HG02642 (cell line): ENCODE measurements around the gene KCNK2.

Experiments used
- ATAC-seq: cut with Tn5 transposase; IDR thresholded peaks from one replicate; pipeline ENCODE4 v1.9.1; 2021; ENCODE audit warnings: mild to moderate bottlenecking; ENCODE audit not compliant: unreplicated experiment, poor library complexity

Gene KCNK2, protein sequence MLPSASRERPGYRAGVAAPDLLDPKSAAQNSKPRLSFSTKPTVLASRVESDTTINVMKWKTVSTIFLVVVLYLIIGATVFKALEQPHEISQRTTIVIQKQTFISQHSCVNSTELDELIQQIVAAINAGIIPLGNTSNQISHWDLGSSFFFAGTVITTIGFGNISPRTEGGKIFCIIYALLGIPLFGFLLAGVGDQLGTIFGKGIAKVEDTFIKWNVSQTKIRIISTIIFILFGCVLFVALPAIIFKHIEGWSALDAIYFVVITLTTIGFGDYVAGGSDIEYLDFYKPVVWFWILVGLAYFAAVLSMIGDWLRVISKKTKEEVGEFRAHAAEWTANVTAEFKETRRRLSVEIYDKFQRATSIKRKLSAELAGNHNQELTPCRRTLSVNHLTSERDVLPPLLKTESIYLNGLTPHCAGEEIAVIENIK

DNA sequence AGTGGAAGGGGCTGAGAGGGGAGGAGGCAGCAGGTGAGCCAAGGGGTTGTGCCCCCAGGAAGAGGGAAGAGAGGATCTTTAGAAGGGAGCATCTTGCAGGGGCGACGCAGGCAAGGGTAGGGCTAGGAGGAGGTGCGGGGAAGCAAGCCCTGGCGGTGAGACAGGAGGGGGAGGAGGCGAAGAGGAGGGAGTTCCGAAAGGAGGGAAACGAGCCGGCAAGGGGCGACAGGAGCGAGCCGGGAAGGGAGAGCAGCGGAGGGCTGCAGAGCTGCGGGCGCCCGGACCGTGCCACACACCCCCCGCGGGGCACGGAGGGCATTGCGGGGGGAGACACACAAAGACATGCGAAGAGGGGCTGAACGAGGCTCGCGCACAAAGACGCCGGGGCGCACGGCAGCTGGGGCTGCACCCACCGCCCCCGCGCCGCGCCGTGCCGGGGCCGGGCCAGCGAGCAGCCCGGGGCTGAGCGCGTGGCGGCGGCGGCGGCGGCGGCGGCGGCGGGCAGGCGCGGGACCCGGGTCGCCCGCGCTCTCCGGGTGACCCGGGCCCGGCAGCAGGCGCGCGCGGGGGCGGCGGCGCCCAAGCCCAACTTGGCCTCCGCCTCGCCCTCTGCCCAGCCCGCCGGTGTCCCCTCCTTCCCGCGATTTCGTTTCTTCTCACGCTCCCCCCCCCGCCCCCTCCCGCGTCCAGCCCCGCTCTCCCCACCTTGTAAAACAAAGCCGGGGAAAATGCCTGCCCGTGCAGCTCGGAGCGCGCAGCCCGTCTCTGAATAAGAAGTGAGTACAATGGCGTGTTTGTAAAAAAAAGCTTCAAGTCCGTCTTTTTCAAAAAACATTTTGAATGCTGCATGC lies at the start of gene KCNK2:
Gene KCNK2, plus strand, starts transcription at position 206 of the 851 bp plus-strand sequence. CDS start 649 bp downstream, outside the sequence.
- no peak for ATAC-seq

DNA sequence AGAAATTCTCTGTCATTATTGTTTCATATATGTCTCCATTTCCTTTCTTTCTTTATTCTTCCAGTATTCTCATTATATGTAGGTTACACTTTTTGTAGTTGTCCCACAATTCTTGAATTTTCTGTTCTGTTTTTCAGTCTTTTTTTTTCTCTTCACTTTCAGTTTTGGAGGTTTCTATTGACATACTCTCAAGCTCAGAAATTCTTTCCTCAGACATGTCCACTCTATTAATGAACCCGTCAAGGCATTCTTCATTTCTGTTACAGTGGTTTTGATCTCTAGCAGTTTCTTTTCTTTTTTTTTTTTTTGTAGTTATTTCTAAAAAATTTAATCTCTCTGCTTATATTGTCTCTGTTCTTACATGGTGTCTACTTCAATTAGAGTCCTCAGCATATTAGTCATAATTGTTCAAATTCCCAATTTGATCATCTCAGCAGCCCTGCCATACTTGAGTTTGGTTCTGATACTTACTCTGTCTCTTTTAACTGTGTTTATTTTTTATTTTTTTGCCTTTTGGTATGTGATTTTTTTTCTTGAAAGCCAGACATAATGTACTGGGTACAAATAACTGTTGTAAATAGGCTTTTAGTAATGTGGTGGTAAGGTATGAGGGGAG lies 49.5 kb upstream of the KCNK2 start:
- ATAC-seq: no peak

DNA sequence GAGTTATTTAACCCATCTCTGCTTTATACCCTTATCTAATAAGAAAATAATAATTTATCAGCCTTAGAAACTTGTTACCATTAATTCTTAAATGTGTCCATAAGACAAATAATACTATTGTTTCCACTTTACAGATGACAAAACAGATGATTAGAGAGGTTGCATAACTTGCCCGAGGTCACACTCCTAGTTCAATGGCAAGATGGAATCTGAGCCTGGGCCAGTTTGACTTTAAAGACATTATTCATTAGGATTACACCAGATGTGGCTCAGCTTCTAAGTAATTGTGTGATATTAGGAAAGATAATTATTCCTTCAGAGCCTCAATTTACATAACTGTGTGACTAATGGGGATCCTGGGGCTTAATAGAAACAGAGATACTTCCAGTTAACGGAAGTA lies 42.3 kb upstream of the KCNK2 start:
- ATAC-seq: no peak

DNA sequence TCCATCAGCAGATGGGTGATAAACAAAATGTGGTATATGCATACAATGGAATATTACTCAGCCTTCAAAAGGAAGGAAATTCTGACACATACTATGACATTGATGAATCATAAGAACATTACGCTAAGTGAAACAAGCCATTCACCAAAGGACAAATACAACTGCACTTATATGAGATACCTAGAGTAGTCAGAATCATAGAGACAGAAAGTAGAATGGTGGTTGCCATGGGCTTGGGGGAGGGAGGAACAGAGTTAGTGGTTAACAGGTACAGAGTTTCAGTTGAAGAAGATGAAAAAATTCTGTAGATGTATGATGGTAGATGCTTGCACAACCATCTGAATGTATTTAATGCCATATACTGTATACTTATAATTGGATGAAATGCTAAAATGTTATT lies 39.1 kb upstream of the KCNK2 start:
- no peak for ATAC-seq

DNA sequence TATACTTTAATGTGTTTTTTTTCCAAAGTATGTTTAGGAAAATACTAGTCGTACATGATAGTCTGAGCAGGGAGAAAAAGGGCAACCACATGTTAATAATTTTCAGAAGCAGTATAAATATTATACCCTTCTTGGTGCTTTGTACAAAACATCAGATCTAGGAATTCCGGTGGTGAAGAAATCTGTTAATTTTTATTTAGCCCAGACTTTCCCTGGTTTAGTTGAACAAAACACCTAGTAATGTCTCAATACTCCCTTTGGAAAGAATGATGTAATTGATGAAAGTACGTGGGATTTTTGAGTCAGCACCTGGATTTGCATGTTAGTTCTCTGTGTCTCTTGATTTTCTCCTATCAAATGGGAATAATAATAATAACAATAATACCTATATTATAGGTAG lies 38.4 kb upstream of the KCNK2 start:
- ATAC-seq: no peak

DNA sequence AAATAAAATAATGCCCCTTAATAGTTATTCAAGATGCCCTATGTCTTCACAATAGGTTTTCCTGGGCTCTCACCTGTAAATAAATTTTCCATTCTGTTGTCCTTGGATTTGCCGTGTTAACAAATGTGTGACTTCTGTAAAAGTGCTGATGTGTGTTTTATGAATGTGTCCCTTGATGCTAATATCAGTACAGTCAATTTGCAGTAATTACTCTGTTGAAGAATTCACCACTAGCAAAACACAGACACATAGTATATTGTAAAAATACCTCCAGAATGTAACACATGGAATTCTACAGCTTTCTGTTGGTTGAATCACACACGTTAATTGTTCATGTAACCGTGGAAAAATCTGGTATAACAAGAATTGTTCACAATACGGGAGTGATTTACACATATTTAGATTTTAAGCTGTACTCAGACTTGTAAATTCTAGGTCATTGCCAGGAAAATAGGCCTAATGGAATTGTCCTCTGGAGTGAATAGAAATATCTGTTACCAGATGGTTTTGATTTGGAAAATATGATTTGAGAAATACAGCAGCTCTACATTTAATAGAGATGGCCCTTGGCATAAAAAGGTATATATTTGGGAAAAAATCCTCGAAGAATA lies 36.7 kb upstream of the KCNK2 start:
- no peak for ATAC-seq

DNA sequence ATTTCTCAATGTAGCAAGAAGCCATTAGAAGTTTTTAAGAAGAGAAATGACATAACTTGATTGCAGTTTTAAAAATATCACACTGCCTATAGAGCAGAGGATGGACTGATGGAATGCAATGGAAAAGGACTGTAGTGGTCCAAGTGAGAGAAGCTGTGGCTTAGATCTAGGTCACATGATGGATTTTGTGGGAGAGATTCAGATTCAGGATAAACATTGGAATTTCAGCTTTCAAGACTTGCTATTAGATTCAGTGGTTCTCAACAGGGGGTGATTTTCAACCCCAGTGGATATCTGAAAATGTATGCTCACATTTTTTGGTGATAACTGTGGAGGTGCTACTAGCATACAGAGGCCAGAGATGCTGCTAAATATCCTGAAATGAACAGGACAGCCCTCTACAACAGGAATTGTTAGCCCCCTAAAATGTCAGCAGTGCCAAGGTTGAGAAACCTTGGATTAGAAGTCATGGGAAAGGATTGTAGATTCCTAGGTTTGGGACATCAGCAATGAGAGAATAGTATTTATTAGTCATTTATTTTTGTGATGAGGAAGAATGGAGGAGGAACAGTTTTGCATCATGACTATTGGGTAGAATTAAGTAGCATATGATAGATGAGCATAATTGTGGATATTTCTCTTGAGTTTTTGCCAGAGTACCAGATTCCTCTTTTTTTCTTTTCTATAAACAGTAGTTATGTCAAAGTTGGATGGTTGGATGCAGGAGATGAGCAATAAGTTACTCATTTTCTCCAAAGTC lies 30.1 kb upstream of the KCNK2 start:
- no peak for ATAC-seq

DNA sequence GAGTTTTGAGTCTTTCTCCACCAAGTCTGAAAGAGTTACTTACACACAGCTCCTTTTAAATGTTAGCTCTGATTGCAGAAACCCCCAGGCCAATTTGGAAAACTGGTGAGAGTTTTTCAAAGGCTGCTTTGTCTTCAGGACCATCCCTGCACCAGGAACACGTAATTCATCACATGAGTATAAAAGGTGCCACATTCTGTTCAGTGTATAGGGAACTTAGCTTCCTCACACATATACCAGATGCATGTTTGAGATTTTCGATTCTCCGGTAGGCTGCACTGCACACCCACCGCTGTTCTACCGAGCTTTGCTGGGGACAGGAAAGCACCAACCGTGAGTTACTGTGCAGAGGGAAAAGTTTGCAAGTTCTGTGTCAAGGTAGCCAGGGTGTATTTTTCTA lies 28.3 kb upstream of the KCNK2 start:
- no peak for ATAC-seq

DNA sequence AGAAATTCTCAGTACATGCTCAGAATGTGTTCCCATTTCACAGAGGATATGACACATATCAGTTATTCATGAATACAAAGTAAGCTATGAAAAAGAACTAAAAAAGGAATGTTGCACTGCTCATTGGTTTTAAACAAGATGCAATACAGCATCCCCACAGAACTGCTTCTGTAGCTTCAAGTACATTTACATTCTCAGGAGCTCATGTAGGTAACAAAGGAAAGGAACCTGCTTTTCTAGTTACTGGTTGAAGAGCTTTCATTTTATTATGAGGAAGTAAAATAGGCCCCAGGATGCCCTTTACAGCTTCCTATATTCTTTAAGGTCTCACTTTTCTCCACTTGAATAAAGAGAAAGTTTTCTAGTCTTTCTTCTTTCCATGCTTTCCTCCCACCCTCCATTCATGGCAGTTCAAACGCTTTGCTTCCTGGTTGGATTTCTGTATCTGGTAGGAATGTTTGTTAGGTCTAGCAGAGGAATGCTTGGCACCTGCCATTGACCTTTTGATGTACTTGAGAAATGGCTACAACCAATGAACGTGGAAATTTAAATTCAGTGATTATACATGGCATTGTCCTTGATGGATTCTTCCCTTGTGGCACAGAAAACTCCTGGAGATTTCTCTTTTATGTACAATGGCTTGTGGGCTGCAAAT lies 27.1 kb upstream of the KCNK2 start:
- ATAC-seq: no peak

DNA sequence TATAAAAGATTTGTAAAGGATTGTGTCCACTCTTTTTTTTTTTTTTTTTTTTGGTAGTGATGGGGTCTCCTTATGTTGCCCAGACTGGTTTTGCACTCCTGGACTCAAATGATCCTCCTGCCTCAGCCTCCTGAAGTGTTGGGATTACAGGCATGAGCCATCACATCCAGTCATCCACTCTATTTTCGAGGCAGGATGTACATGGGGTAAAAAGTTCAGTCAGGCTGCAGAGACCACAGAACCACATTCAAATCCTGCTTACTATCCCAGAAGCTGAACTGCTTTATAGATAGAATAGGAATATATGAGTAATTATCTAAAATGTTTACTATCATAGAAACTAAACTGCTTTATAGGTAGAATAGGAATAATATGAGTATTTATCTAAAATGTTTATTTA lies 26.0 kb upstream of the KCNK2 start:
- ATAC-seq: no peak

DNA sequence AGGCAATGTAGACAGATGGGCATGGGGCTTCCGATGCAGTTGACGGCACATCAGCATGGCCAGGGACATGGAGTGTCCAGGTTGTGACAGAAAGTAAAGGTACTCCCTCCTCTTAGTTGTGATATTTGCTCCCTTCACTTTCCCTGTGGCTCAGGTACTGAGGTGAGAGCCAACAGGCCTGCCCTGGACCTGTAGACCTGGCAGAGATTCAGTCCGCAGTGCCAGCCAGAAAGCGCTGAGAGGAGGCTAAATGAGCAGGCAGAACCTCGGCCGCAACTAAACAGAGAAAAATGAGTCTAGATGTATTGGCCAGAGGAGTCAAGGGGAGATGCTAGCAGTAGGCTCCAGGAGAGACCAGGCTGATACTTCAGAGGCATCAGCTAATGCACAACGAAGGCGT lies 22.6 kb upstream of the KCNK2 start:
- ATAC-seq: no peak

DNA sequence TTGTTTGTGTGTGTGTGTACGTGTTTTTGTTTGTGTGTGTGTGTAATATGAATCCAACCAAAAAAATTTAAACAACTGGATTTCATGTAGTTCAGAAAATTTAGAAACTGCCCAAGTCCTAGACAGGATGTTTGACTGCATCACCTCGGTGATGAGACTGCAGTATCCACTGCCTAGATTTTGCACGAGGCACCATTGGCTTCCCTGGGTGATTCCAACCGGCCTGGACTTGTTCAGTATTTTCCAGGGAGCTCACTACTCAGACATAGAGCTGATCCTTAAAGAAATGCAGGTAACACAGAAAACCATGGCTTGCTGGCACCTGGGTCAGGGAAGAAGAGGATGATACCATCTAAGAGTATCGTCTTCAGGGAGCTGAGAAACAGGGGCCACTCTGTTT lies 18.2 kb upstream of the KCNK2 start:
- ATAC-seq: no peak

DNA sequence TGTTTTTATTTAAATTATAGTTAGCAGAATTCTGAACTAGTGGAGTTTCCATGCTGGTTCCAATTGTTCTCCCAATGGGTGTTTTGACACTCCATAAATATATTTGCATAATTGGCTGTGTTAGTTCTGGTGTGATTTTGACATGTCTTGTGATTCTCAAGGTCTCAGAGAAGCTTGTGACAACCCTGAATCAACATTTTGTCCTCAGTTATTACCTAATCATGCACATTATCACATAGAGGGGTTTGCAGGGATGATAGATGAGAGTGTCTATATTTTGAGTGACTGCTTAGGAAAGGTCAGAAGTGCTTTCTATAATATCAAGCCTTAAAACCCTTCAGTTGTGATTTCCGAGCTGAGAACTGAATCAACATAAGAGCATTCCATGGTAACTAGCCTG lies 11.5 kb upstream of the KCNK2 start:
- no peak for ATAC-seq

DNA sequence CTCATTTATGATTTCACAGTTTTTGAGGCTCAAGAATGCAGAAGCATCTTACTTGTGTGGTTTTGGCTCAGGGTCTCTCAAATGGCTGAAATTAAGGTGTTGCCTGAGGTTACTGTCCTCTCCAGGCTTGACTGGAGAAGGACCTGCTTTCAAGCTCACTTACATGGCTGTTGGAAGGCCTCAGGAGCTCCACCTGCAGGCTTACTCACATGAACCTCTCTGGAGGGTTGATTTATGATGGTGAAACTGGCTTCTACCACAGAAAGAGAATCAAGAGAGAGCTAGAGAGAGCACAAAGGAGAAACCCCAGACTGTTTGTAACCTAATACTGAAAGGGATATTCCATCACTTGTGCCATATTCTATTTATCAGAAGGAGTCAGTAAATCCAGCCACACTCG lies 6.2 kb upstream of the KCNK2 start:
- peak; percentile 78 for ATAC-seq

DNA sequence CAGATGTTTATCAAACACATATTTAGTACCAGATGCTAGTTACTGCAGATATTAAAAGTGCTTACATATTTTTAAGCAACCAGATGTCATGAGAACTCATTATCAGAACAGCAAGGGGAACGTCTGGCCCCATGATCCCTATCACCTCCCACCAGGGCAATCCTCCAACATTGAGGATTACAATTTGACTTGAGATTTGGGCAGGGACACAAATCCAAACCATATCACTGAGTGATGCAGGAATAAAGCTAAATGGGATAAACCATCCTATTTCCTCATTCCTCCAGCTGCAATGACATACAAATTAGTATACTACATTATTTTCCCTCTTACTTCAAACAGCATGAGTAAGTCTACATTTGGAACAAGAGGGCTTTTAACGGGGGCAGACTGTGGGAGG lies 3.1 kb upstream of the KCNK2 start:
- ATAC-seq: no peak

DNA sequence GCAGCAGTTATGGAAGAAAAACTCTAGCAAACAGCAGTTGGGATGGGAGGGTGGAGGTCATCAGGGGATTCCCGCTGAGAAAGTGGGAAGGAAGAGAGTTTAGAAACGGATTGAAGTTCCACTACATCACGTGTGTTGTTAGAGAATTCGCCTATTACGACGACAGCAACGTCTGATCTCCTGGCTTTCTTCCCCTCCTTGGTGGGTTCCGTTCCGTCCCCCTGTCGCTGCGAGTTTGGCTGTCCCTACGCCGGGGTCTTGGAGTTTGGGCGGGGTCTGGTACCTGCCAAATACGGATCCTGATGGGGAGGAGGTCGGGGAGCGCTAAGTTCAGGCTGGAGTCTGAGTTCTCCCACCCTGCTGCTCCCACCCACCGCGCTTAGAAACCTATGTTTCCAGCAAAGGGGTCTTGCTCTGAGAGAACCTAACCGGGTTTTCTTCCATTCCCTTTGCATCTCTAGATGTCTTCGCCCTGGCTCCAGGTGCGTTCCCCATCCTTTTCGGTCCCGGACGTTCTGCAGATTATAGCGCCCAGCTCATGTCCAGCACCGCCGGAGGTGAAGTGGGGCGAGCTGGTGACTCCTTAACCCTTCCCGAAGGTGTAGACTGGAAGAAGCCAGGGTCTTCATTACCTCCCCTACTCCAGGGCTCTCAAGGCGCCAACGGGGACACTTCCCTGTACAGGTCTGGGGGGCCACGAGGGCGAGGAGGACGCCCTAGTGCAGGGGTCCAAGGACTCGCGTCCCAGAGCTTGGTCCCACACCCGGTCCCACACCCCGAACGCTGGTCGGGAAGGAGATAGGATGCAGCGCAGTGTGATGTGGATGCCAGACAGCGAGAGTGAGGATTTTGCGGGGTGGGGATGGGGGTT lies 641 bp upstream of the KCNK2 start:
- no peak for ATAC-seq

DNA sequence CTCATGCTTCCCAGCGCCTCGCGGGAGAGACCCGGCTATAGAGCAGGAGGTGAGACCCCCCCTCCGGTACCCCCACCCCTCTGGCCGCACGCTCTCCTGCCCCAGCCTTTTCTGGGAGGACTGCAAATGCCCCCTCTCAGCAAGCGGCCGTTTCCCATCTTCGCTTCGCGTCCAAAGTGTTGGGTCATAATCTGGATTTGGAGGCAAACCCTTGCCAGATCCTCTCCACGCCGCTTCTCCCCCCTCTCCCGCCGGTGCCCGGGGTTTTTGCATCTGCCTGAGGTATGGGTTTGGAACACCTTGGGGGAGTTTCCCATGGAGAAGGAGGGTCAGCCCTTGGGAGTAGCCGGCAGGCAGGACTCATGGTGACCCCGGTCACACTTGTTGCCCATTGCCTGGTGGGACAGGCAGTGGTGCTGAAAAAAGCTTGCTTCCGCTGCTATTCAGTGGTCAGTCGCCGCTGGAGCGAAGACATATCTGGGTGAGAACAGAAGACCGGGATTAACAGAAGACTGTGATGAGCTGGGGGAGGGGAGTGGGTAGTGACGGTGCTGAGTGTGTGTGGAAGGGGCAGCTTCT lies 935 bp downstream of the KCNK2 start:
- ATAC-seq: no peak

DNA sequence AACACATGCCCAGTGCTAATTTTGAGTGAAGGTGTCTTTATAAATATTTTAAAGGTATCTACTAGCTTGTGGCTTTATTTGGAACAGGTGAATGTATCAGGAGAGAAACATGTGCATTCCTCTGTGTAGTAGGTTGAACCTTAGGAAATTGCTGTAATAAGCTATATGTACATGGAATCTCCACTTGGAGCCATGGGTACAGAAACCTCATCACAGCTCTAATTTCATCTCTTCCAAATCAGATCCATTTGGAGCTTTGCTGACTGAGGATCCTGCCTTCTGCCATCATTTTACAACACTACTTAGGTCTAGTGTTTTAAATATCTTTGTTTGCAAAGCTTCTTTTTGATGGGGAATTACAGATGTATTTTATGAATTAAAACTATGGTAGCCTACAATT lies 2.1 kb downstream of the KCNK2 start:
- ATAC-seq: no peak
